Measurements from ENCODE around the gene MYH11.
"Not testable (repeated sequence)": the region's sequence is repeated elsewhere in the genome, so short reads cannot be mapped to it uniquely, and the experiment has no call there.

Gene MYH11

DNA sequence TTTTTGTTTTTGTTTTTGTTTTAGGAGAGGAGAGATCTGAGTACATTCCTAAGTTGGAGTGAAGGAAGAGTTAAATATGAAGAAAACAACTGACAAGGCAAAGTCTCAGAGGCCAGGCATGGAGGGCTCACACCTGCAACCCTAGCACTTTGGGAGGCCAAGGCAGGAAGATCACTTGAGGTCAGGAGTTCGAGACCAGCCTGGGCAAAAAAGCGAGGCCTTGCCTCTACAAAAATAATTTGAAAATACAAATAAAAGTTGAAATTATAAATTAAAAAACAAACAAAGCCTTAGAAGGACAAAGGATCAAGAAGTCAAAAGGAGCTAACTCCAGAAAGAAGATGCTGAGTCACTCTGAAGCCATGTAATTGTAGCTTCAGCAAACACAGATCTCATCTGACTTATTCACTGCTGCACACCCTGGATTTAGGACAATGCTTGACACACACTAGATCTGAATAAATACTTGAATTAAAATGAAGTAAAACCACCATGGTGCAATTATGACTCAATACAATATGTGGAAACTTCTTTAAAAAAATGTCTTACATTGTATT, 22.5 kb upstream of the MYH11 start:
- FAIRE-seq (no peak), DNase-seq (ENCODE audit: insufficient read length, low spot score) (peak; percentile 41)

DNA sequence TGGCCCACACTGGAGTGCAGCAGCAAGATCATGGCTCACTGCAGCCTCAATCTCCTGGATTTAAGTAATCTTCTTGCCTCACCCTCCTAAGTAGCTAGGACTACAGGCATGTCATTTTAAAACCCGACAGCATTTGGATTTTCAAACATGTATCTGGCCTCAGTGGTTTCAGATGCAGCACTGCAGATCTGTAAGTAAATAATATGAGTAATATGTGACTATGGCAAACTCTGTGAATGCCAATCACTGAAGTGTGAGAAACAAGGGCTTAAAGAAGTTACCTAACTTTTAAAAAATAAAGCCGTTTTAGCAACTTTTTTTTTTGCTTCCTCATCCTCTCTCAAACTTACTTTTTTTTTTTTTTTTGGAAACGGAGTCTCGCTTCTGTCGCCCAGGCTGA, 19.7 kb upstream of the MYH11 start:
- no peak for FAIRE-seq
- no peak for DNase-seq (ENCODE audit: insufficient read length, low spot score)

DNA sequence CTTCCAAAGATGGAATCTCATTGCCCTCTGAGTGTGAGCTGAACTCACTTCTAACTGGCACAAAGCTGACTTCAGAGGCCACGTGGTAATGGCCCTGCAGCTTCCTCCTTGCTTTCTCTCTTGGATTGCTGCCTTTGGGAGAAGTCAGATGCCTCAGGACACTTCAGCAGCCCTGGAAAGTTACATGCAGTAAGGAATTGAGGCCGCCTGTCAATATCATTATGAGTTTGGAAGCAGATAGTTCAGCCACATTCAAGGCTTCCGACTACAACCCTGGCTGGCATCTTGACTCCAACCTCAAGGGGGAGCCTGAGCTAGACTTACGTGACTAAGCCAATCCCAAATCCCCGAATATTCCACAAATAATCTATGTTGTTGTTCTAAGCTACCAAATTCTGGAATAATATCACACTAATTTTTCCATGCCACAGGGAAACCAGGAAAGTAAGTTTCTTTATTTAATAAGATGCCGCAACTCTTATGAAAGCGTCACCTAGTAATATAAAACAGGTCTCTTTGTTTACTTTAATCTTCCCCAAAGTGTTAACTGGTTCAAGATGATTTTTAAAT, 18.0 kb upstream of the MYH11 start:
- DNase-seq (ENCODE audit: insufficient read length, low spot score): peak; percentile 63
- FAIRE-seq: no peak

DNA sequence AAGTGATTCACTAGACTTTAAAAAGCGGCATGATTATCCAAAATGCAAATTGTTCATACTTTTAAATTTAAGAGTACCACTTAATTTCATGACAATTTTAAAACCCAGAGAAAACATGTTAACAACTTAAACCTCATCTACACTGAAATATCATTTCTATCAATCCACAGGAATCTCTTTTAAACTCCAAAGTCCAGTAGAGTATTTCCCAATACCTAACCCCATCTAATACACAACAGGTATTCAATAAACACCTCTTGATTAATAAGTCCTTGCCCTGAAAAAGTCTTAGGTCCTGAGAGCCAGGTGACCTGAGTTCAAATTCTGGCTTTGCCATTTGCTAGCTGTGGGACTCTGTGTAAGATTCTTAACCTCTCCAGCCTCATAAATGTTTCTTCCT, 16.9 kb upstream of the MYH11 start:
- FAIRE-seq: no peak
- no peak for DNase-seq (ENCODE audit: insufficient read length, low spot score)

DNA sequence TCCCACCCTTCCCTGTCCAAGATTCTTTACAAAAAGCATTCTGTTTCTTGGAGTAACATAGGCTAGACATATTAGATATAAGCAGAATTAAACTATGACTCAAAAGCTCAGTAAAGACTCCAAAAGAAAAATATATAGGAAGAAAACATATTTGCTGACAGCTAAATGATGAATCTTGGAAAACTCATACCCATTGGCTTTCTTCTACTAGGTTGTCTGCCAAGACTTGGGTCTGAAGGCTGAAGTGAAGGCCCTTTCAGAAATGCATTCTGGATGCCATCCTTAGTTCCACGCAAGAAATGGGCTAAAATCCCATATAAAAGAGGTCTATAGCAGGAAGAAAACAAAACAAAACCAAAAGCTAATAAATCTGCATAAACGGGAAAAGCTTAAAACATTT, 16.5 kb upstream of the MYH11 start:
- DNase-seq (ENCODE audit: insufficient read length, low spot score) (no peak), FAIRE-seq (no peak)

DNA sequence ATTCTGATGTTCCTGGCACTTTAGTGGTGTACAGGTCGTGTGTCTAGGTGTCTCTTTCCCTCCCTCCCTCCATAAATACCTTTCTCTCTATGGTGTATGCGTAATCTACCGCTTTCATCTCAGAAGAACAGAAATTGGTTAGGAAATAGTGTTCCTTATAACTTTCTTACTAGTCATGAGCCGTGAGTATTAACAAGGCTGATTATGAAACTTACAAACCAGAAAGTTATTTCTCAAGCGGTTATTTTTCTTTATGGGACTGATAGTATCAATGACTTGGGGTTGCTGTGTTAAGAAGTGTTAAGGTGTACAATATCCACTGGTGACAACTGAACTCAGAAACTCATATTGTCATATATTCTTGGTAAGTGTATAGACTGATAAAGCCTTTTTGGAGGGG, 13.2 kb upstream of the MYH11 start:
- FAIRE-seq: no peak

DNA sequence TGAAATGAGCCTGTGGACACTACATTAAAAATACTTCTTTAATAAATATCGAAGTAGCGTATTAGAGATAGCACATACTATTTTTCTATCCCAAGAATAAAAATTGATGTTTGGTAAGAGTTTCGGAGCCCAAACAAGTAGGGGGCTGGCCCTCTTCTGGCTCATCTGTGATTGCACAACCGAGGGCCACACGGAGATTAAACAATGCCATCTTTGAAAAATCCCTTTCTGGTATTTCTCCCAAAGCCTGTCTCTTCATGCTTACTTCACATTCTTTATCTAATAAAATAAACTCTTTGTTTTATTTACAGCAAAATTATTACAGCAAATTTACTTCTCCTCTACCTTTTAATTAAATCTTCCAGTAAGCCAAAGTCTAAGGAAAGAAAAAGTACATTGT, 9.6 kb upstream of the MYH11 start:
- FAIRE-seq: no peak
- no peak for DNase-seq (ENCODE audit: insufficient read length, low spot score)

More for the DNA sequence above, 13.2 kb upstream of the MYH11 start:
- DNase-seq (ENCODE audit: insufficient read length, low spot score): no peak

DNA sequence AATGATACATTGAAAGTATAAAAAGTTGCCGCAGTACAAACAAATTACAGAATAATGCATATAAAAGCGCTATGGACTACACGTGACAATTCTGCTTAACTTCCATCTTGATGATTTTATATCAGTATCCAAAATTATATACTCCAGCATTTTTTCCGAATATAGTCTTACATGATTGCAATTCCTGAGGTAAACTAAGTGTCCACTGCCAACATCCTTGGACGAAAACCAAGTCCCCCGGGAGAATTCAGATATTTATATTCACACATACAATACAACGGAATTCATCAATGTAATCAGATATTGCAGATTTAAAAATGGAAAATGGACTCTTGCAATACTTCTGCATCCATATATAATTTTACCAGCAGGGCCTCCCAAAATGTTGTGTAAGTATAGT, 8.9 kb upstream of the MYH11 start:
- FAIRE-seq (no peak), DNase-seq (ENCODE audit: insufficient read length, low spot score) (no peak)

DNA sequence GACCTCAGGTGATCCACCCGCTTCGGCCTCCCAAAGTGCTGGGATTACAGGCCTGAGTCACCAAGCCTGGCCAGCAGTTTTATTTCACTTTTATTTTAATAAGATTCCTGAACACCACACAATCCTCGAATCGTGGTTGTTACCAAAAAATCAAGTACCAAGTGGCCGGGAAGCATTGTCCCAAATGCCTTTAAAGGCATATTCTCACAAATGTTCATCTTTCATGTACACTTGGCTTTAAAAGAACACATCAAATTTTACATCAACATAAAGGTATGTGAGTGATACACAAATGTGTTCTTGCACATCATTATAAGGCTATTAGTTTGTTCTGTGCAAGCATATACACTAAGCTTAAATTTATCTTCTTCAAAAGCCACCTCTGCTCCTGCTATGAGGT, 8.1 kb upstream of the MYH11 start:
- DNase-seq (ENCODE audit: insufficient read length, low spot score) (no peak), FAIRE-seq (no peak)

DNA sequence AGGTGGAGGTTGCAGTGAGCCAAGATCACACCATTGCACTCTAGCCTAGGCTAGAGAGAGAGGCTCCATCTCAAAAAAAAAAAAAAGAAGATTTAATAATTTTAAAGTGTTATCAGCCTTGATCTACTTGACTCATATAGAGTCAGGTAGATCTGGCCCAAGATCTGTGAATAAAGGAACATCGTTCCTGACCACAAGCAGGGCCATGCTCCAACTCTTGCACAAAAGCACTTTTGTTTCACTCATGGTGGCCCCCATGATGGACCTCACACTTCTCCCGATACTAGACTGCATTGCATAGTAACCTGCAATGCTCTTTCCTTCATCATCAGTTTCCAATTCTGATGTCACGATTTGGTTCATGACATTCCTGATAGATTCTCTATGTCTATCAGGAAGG, 5.2 kb upstream of the MYH11 start:
- FAIRE-seq (no peak), DNase-seq (ENCODE audit: insufficient read length, low spot score) (no peak)

DNA sequence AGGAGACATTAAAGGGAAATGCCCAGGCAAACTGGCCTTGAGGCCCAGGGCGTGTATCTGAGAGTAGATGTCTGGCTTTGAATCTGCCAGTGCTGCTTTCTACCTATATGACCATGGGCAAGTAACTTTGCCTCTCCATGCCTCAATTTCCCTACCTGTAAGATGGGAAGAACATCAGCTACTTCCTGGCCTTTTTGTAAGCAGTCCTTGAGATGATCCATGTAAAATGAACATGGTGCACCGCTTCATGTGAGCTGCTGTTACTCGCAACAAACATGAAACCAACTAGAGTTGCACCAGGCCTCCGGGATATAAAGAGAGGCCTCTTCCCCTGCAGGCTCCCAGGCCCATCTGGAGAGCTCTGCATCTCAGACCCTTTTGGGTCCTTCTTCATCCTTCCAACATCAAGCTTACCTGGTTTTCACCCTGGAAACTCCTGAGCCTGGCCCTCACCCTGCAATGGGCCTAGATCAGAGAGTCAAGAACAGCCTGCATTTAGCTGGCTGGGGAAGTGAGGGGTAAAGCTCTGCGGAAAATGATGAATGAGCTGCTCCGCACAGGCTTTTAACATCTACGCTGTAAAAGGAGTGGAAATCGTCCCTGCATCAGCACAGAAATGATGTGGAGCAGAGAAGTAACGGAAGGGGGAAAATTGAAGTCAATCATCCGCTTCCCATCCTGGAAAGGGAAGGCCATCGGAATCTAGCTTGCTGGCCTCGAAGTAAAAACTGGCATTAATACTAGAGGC, 2.3 kb upstream of the MYH11 start:
- DNase-seq (ENCODE audit: insufficient read length, low spot score) (no peak), FAIRE-seq (no peak)

DNA sequence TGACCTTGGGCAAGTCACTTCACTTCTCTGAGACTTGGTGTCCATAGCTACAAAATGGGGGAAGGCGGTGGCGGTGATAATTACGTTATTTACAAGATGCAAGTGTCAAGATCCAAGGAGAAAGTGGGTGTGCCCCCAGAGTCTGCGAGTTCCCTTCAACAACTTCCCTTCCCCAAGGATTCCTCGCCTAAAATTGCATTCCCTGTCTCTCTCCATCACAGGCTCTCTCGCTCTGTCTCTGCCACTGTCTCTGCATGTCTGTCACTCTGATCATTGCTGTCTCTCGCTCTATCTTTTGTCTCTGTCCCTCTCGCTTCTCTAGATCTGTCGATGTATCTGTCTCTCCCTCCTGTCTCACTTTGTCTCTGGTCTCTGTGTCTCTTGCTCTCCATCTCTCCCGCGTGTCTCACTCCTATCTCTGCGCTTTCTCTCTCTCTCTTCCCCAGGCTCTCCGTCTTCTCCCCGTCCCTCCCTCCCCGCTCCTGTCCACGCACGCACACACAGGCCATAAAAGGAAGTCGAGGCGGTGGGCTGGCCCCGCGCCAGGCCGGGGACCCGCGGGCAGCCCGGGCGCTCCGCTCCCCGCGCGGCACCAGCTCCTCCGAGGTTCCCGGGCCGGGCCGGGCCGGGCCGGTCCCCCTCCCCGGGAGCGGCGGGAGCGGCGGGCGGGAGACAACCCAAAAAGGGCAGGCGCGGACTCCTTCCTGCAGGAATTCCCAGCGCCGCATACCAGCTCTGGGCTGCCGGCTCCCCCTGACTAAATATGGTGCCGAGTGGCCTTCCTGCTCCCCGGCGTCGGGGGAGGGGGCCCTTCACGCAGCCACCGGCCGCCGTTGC, 1.1 kb upstream of the MYH11 start:
- no peak for FAIRE-seq
- DNase-seq (ENCODE audit: insufficient read length, low spot score): no peak

DNA sequence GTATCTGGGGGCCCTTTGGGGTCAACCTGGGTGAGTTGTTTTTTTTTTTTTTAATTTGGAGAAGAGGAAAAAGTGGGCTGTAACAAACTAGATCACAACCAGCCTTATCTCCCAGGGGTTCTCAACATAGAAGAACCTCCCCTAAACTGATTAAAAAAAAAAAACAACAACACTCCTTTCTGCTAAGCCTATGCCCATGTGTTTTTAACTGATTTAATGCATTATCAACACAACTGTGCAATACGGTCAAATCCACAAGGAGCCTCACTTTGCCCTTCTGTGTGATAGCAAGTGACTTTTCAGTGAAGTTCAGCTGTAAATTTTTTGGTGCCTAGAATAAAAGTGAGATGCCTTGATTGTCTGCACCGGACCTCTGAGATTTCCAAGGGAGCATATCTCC, 646 bp downstream of the MYH11 start:
- no peak for FAIRE-seq
- no peak for DNase-seq (ENCODE audit: insufficient read length, low spot score)

DNA sequence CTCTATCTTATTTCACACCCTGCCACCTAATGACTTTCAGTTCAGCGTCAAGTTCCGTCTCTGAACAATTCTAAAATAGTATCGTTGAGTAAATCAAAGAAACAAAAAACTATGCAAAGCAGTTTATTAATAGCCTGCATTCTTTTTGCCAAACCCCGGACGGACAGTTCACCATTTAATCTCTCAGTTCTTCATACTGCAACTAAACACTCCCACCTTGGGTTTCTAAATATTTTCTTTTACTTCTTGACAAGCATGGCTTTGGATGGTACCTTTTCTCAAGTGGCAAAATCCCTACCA, 1.2 kb downstream of the MYH11 start:
- no peak for DNase-seq (ENCODE audit: insufficient read length, low spot score)
- no peak for FAIRE-seq

DNA sequence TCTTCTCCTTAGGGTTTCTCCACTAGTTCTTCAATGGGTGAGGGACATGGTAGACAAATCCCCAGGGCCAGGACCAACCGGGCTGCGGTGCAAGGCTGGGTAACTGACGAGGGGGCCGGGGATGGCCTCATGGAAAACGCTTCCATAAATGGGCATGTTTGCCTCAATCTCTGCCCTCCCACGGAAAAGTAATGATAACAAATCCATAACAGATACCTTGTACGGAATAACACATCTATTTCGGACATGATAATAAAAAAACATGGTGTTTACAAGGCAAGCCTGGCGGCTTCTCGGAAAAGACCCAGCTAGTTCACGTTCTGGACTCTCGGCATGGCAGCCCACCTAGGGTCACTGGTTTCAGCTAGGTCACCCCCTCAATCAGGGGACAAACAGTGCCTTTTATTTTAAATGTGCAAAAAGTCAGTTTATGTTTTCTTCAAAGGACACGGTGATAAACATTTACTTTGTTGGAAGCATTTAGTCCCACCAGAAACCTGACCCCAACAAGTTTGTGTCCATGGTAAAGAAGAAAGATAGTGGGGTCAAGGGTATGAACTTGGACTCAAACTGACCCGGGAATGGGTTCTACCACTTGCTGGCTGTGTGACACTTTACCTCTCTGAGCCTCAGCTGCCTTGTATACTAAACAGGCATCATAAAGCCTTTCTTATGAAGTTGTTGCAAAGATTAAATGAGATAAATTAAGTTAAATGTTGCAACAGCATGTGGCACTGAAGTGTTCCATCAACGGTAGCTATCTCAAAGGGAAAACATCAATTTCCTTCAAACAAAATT, 1.7 kb downstream of the MYH11 start:
- no peak for FAIRE-seq

DNA sequence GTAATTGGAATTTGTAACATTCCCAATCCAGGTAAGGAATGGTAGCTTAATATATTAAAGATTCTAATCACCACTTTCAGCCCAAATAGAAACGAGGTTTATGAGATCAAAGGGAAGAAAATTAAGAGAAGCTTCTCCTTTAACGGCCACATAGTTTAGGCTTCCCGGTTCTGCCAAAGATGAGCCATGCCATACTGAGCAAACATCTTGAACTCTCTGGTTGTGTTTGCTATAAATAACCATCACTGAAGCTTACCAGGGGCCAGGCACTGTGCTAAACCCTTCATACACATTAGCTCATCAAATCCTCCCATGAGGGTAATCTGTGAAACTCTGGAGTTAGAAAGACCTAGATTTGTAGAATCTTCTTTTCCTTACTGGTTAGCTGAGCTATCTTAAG, 2.8 kb downstream of the MYH11 start:
- FAIRE-seq: no peak
- no peak for DNase-seq (ENCODE audit: insufficient read length, low spot score)

More for the DNA sequence above, 1.7 kb downstream of the MYH11 start:
- DNase-seq (ENCODE audit: insufficient read length, low spot score): no peak

DNA sequence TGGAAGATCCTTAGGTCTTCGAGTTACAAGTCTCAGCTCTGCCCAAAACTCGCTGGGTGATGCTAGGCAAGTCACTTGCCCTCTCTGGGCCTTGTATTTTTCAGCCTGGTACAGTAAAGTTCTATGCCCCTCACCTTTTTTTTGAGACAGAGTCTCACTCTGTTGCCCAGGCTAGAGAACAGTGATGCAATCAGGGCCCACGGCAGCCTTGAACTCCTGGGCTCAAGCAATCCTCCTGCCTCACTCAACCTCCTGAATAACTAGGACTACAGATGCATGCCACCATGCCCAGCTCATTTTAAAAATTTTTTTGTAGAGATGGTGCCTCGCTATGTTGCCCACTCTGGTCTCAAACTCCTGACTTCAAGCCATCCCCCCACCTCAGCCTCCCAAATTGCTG, 3.8 kb downstream of the MYH11 start:
- FAIRE-seq (no peak), DNase-seq (ENCODE audit: insufficient read length, low spot score) (no peak)

DNA sequence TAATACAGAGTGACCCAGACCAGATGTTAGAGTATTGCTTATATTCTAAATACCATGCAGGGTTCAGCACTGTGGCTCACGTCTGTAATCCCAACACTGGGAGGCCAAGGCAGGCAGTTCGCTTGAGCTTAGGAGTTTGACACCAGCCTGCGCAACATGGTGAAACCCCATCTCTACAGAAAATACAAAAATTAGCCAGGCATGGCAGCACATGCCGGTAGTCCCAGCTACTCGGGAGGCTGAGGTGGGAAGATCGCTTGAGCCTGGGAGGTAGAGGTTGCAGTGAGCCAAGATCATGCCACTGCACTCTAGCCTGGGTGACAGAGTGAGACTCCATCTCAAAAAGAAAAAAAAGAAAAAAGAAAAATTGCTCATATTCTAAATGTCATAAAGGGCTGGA, 6.3 kb downstream of the MYH11 start:
- not testable (repeated sequence) for DNase-seq (ENCODE audit: insufficient read length, low spot score); FAIRE-seq

DNA sequence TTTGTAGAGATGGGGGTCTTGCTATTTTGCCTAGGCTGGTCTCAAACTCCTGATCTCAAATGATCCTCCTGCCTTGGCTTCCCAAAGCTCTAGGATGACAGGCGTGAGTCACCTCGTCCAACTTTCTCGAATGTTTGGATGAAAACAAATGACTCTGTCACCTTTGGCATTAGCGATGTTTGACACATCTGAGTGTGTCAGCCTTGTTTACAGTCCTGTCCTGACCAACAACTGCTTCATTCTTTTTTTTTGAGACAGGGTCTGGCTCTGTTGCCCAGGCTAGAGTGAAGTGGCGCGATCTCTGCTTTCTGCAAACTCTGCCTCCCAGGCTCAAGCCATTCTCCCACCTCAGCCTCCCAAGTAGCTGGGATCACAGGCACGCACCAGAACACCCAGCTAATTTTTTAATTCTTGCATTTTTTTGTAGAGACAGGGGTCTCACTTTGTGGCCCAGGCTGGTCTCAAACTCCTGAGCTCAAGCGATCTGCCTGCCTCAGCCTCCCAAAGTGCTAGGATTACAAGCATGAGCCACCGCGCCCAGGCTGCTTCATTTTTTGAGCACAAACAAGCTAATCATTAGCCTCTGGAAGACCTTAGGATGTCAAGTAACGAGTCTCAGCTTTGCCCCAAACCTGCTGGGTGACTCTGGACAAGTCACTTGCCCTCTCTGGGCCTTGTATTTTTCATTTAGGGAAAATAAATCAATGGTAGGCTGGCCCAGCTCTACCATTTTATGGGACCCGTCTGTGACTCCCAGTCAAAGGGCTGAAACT, 7.4 kb downstream of the MYH11 start:
- FAIRE-seq (no peak), DNase-seq (ENCODE audit: insufficient read length, low spot score) (no peak)

DNA sequence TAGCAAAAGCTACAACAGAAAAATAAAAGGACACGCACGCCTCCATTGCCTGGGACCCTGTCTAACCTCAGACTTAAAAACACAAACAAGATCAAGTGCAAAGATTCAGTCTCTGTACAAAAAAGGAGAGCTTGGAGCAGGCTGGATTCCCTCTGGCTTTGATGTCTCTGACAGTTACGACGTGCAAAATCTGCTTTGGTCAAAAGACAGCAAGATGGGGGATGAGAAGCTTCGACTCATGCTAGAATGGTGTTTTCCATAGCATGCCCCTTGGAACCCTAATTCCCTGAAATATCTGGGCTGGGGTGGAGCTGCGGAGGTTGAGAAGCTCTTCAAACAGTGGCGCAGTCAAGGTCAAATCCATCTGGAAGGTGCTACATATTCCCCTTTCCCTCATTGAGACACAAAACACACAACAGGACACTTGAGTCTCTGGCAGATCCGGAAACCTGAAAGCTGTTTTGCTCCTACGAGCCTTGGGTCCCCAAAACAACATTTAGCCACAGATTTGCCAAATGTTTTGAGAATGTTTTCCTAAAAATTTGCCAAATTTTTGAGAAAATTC, 9.1 kb downstream of the MYH11 start:
- DNase-seq (ENCODE audit: insufficient read length, low spot score): no peak
- no peak for FAIRE-seq

Measured in HTR-8/SVneo (cell line).